Activated CD4-positive, alpha-beta T cell treated with anti-CD3 and anti-CD28 coated beads for 24 hours (primary cell): Measurements from ENCODE around the gene SULT2B1.
A peak's percentile ranks its signal among the peaks of the same experiment; 100 is the strongest.
"Not testable (repeated sequence)": the region's sequence is repeated elsewhere in the genome, so short reads cannot be mapped to it uniquely, and the experiment has no call there.

Experiments used
- DNase-seq, 2 donors: peaks; one replicate each; pipeline ENCODE4 v3.0.0-alpha.2; 2020; ENCODE audit warnings: low read depth in 2 of 2

SULT2B1 gene

DNA sequence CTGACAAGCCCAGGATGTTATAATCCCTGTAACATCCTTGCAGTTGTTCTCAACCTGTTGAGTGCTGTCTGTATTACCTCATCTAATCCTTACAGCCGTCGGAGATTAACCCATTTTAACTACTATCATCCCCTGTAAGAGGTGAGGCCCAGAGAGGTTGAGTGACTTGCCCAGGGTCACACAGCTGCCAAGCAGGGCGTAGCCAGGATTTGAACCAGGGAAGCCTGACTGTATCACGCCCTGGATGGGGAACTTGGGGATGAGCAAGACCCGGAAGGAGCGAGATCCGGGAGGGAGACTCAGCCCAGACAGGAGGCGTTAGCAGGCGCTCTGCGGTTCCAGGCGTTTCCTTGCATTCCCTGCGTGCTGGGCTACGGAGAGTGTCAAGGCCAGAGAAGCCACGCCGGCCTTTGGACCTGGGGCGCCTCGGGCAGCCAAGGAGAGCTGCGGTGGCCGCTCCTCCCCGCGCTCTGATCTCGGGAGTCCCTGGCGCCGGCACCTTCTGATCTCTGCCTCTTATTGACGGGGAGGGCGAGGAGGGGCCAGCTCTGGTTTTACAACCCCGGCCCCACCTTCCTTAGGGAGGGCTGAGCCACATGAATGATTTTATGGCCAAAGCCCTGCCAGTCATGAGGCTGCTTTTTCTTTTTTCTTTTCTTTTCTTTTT, 6.2 kb downstream of the SULT2B1 start:
- DNase-seq = no peak

- DNase-seq = no peak
These were observed 8.1 kb downstream of the SULT2B1 start for GRCh38 chr19:48560095-48560530.

DNA sequence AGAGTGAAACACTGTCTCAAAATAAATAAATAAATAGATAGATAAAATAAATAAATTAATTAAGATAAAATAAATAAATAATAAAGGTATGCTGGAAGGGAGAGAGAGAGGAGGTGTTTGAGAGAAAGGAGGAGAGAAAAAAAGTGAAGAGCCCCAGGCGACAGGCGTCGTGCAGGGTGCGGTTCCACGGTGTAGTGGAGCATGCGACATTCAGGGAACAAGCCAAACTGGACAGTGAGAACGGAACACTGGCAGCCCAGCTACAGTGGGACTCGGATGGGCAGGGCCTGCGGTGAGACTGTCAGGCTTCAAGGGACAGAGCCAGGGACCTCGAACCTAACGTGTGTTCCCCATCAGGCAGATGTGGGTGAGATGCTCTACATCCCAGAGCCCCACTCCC, 9.4 kb downstream of the SULT2B1 start:
- no peak for DNase-seq

DNA sequence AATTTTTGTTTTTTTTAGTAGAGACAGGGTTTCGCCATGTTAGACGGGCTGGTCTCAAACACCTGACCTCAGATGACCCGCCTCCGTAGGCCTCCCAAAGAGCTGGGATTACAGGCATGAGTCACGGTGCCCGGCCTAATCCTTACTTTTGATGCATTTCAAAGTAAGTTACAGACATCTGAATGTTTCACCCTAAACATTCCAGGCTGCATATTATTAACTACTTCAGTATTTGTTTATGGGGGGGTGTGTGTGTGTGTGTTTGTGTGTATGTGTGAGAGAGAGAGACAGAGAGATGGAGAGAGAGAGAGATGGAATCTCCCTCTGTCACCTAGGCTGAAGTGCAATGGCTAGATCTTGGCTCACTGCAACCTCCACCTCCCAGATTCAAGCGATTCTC, 13.1 kb downstream of the SULT2B1 start:
- no peak for DNase-seq

DNA sequence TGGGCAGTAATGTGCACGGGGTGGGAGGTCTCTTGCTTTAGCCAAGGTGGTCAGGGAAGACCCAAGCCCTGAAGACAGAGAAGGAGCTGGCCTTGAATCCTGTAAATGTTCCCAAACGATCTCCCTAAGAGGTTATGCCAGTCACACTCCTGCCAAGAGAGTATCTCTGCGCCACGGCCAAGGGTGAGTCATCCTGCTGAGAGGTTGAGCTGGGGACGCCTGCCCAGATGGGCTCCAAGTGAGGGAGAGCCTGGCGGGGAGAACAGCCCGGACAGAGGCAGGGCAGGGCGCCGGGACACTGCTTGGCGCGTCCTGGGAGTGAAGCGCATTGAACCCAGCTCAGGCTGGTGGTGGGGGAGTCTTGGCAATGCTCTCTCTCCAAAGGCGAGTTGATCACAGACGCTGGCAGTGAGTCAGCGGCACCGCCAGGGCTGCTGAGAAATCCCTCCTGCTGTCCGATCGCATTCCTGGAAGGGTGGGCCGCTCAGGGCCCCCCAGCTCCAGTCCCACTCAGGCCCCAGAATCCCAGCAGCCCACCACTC, 16.4 kb downstream of the SULT2B1 start:
- no peak for DNase-seq

DNA sequence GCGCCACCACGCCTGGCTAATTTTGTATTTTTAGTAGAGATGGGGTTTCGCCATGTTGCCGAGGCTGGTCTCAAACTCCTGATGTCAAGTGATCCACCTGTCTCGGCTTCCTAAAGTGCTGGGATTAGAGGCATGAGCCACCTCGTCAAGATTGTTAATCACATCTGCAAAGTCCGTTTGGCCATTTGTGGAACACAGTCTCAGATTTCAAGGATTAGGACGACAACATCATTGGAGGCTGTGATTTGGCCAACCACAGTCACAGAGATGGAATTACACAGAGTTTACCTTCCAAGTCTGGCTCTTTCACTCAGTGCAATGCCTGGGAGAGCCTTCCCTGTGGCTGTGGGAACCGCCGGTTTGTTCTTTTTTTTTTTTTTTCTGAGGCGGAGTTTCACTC, 17.8 kb downstream of the SULT2B1 start:
- DNase-seq = no peak

DNA sequence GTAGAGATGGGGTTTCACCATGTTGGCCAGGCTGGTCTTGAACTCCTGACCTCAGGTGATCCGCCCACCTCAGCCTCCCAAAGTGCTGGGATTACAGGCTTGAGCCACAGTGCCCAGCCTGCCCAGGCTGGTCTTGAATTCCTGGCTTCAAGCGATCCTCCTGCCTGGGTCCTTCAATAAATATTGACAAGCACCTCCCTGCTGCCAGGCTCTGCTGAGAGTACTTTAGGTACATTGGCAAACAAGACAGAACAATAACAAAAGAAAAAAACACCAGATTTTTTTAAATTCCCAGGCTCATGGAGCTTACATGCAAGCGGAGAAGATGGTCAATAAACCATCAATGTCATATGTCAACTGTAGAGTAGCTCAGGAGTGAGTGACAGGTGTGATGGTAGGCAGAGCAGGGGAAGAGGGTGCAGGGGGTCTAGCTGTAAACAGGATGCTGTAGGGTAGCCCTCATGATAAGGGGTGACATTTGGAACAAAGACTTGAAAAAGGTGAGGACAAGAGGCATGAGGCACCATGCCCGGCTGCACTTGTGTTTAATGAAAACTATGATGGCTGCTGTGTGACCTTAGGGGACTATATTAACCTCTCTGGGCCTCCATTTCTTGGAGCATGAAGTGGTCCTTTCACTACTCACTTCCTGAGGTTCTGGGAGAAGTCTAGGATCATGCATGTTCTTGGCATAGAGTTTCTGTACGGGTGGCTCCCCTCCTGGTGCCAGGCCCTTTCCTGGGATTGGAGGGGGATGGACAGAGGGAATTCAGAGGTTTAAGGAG, 19.6 kb downstream of the SULT2B1 start:
- DNase-seq = no peak

- no peak for DNase-seq
These were observed 21.2 kb downstream of the SULT2B1 start for GRCh38 chr19:48573163-48573505.

GRCh38 chr19:48575931-48576622, 24.1 kb downstream of the SULT2B1 start:
- DNase-seq = no peak

GRCh38 chr19:48577908-48578307, 25.9 kb downstream of the SULT2B1 start:
- not testable (repeated sequence) for DNase-seq

GRCh38 chr19:48578891-48579290, 26.9 kb downstream of the SULT2B1 start:
- no peak for DNase-seq

- no peak for DNase-seq
These were observed 30.2 kb downstream of the SULT2B1 start for GRCh38 chr19:48582168-48582567.

GRCh38 chr19:48587387-48587786, 35.4 kb downstream of the SULT2B1 start:
- no peak for DNase-seq

- DNase-seq = peak; percentile 73 to 84
These were observed 36.9 kb downstream of the SULT2B1 start for GRCh38 chr19:48588670-48589401.

GRCh38 chr19:48591021-48591420, 39.0 kb downstream of the SULT2B1 start:
- DNase-seq = no peak

GRCh38 chr19:48595171-48595570, 43.2 kb downstream of the SULT2B1 start:
- DNase-seq = no peak

- DNase-seq = no peak
These were observed 43.9 kb downstream of the SULT2B1 start for GRCh38 chr19:48595833-48596232.

- no peak for DNase-seq
These were observed 44.3 kb downstream of the SULT2B1 start for GRCh38 chr19:48596237-48596636.

GRCh38 chr19:48596679-48597465, 44.9 kb downstream of the SULT2B1 start:
- DNase-seq = no peak

DNA sequence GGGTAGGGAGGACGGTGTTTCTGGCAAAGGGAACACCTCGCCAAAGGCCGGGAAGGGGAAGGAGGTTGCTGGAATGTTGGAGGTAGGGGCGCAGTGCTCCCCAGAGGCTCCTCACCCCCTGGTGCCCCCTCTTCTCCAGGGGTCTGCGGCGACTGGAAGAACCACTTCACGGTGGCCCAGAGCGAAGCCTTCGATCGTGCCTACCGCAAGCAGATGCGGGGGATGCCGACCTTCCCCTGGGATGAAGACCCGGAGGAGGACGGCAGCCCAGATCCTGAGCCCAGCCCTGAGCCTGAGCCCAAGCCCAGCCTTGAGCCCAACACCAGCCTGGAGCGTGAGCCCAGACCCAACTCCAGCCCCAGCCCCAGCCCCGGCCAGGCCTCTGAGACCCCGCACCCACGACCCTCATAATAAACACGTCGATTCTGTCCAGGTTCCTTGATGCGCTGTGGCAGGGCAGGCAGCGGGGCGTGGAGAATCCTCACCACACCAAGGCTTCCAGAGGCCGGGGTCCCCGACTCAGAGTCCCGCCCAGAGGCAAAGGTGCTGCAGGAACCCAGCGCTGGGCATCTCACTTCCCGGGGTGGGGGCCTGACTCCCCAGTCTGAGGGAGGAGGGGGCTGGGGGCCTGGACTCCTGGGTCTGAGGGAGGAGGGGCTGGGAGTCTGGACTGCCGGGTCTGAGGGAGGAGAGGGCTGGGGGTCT, 47.2 kb downstream of the SULT2B1 start:
- DNase-seq = no peak
